Loucy (cell line): ENCODE measurements around the gene LCE3A.

ENCODE experiments used
- H2AFZ ChIP-seq: fragments of 200-600 bp; sonication (generic); 2 replicates; pipeline ENCODE4 v1.6.0; 2016; ENCODE audit warnings: antibody characterized with exemption, mild to moderate bottlenecking, low read length, moderate library complexity
- H3F3A ChIP-seq: fragments of 200-600 bp; 2 replicates; pipeline ENCODE4 v1.6.0; 2016; ENCODE audit warnings: antibody characterized with exemption, low read depth, mild to moderate bottlenecking
- H3K27me3 ChIP-seq: fragments of 200-600 bp; sonication (generic); 2 replicates; pipeline ENCODE4 v1.6.1; 2014; ENCODE audit warnings: low read length, mild to moderate bottlenecking; ENCODE audit not compliant: insufficient read depth, poor library complexity, severe bottlenecking
- H3K36me3 ChIP-seq: fragments of 200-600 bp; sonication (generic); 2 replicates; pipeline ENCODE4 v1.6.1; 2016; ENCODE audit warnings: low read length; ENCODE audit not compliant: insufficient read depth
- H3K4me1 ChIP-seq: fragments of 200-600 bp; sonication (generic); 2 replicates; pipeline ENCODE4 v1.5.1; 2014; ENCODE audit warnings: low read length, mild to moderate bottlenecking; ENCODE audit not compliant: insufficient read depth, poor library complexity, severe bottlenecking
- H3K4me2 ChIP-seq: fragments of 200-600 bp; sonication (generic); 2 replicates; pipeline ENCODE4 v1.6.0; 2014; ENCODE audit warnings: antibody characterized with exemption, low read length, low read depth, mild to moderate bottlenecking; ENCODE audit not compliant: poor library complexity, severe bottlenecking
- H3K4me3 ChIP-seq: fragments of 200-600 bp; sonication (generic); 2 replicates; pipeline ENCODE4 v1.5.1; 2014; ENCODE audit warnings: low read length, mild to moderate bottlenecking, mixed read lengths; ENCODE audit not compliant: poor library complexity, severe bottlenecking
- H3K79me2 ChIP-seq: fragments of 200-600 bp; sonication (generic); 2 replicates; pipeline ENCODE4 v1.6.1; 2014; ENCODE audit warnings: low read length; ENCODE audit not compliant: insufficient read depth
- H3K9ac ChIP-seq: fragments of 200-600 bp; sonication (generic); 2 replicates; pipeline ENCODE4 v1.6.0; 2014; ENCODE audit warnings: mild to moderate bottlenecking, low read depth, low read length, moderate library complexity; ENCODE audit not compliant: poor library complexity, severe bottlenecking
- H3K9me2 ChIP-seq: fragments of 200-600 bp; sonication (generic); replicated peaks from 2 replicates; pipeline ENCODE4 v1.6.1; 2016; ENCODE audit warnings: low read depth, low read length, mixed read lengths
- H3K9me3 ChIP-seq: fragments of 200-600 bp; sonication (generic); 2 replicates; pipeline ENCODE4 v1.6.1; 2014; ENCODE audit warnings: mild to moderate bottlenecking, antibody characterized with exemption, low read length, low read depth; ENCODE audit not compliant: insufficient read depth
- H4K20me1 ChIP-seq: fragments of 200-600 bp; sonication (generic); 2 replicates; pipeline ENCODE4 v1.6.0; 2014; ENCODE audit warnings: antibody characterized with exemption, low read length, mild to moderate bottlenecking; ENCODE audit not compliant: insufficient read depth, poor library complexity, severe bottlenecking
- EZH2phosphoT487 ChIP-seq: fragments of 200-600 bp; IDR thresholded peaks from 2 replicates; pipeline ENCODE4 v1.6.1; 2018; ENCODE audit warnings: antibody characterized with exemption, mild to moderate bottlenecking, moderate library complexity, borderline replicate concordance

Gene LCE3A

GRCh38 chr1:152577168-152577567 lies 45.7 kb downstream of the LCE3A start:
- no peak overlapping the region for H3K4me2 ChIP-seq

More at GRCh38 chr1:152577168-152577567, 45.7 kb downstream of the LCE3A start:
- Histone ChIP-seq H3K9me3 (no peaks in the 10 kb centered on the region), H4K20me1 (no peaks in the 10 kb centered on the region), H3K4me3 (no peak overlapping the region), H3K36me3 (no peaks in the 10 kb centered on the region), H3K9ac (no peak overlapping the region), H2AFZ (no peak overlapping the region), H3K4me1 (no peaks in the 10 kb centered on the region), H3F3A (no peaks in the 10 kb centered on the region), H3K27me3 (no peaks in the 10 kb centered on the region), H3K9me2 (no peaks in the 10 kb centered on the region), H3K79me2 (no peaks in the 10 kb centered on the region)
- TF ChIP-seq EZH2phosphoT487, result no peak
